NT2/D1 (cell line): ENCODE results near the gene TMEM187.
"Not testable (repeated sequence)": the region's sequence is repeated elsewhere in the genome, so short reads cannot be mapped to it uniquely, and the experiment has no call there.

Experiments used
- DNase-seq: peaks from one replicate; pipeline ENCODE4 v3.0.0-alpha.2; 2011; ENCODE audit warnings: low read depth, low spot score
- H3K27me3 ChIP-seq: 2 replicates; pipeline ENCODE4 v1.6.0; 2011; ENCODE audit warnings: mild to moderate bottlenecking; ENCODE audit not compliant: insufficient read length, insufficient read depth
- H3K36me3 ChIP-seq: 2 replicates; pipeline ENCODE4 v1.6.1; 2011; ENCODE audit warnings: mild to moderate bottlenecking, low read length, mixed read lengths; ENCODE audit not compliant: insufficient read depth, insufficient read length
- H3K4me1 ChIP-seq: 2 replicates; pipeline ENCODE4 v1.5.1; 2011; ENCODE audit not compliant: insufficient read depth, insufficient read length
- H3K4me3 ChIP-seq: 2 replicates; pipeline ENCODE4 v1.5.1; 2011; ENCODE audit warnings: low read depth; ENCODE audit not compliant: insufficient read length
- H3K9ac ChIP-seq: 2 replicates; pipeline ENCODE4 v1.6.0; 2011; ENCODE audit warnings: low read depth; ENCODE audit not compliant: insufficient read length
- H3K9me3 ChIP-seq: 2 replicates; pipeline ENCODE4 v1.5.1; 2011; ENCODE audit warnings: mild to moderate bottlenecking, low read length; ENCODE audit not compliant: insufficient read depth
- SUZ12 ChIP-seq: IDR thresholded peaks from 2 replicates; pipeline ENCODE4 v1.6.1; 2011; ENCODE audit not compliant: insufficient read length, insufficient read depth; ENCODE audit errors: extremely low read depth
- YY1 ChIP-seq: IDR thresholded peaks from 2 replicates; pipeline ENCODE4 v1.6.1; 2011; ENCODE audit not compliant: insufficient read length, insufficient read depth
- ZNF274 ChIP-seq: IDR thresholded peaks from 2 replicates; pipeline ENCODE4 v1.6.1; 2011; ENCODE audit warnings: mild to moderate bottlenecking, low read depth, low read length

Gene TMEM187

GRCh38 chrX:153970357-153971123 is 2.0 kb upstream of the TMEM187 start:
- H3K9me3 ChIP-seq = no peaks in the 10 kb centered on the region
- no peaks in the 10 kb centered on the region for H3K27me3 ChIP-seq
- DNase-seq = peak; percentile 32
- H3K36me3 ChIP-seq = peaks cover 29% of the 10 kb centered on the region
- peak overlapping the region; percentile 82 for H3K4me3 ChIP-seq
- H3K4me1 ChIP-seq = peaks cover 5% of the 10 kb centered on the region
- TF ChIP-seq ZNF274 = no peak
- TF ChIP-seq YY1 = peak; percentile 67
- H3K9ac ChIP-seq = peak overlapping the region; percentile 95

DNA sequence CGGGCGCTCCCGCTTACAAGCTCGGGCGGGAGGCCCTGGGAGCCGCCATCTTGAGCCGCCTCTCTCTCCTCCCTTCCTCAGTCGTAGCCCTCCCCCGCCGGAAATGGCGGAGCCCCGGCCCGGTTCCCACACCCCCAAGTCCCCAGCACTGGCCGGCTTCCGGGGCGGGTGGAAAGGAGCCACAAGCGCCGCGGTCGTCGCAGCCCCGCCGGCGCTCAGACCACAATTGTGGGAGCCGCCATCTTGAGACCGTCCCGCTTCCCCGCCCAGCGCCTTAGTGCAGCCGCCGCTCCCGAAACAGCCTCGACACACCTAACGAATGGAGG is 1.5 kb upstream of the TMEM187 start:
- DNase-seq = peak; percentile 36
- H3K4me3 ChIP-seq = peak overlapping the region; percentile 82
- H3K9me3 ChIP-seq = no peaks in the 10 kb centered on the region
- TF ChIP-seq ZNF274 (no peak), YY1 (peak; percentile 6), SUZ12 (no peak)
- peak overlapping the region; percentile 95 for H3K9ac ChIP-seq
- peaks cover 5% of the 10 kb centered on the region for H3K4me1 ChIP-seq
- H3K36me3 ChIP-seq = peaks cover 29% of the 10 kb centered on the region
- no peaks in the 10 kb centered on the region for H3K27me3 ChIP-seq

GRCh38 chrX:153971450-153972367 is 845 bp upstream of the TMEM187 start, which contains the start of gene HCFC1:
HCFC1 (minus strand) TSS chrX:153971818; CDS start chrX:153970840, 978 bp downstream.
- peak within 1 kb of the TSS; percentile 82 for H3K4me3 ChIP-seq
- H3K4me1 ChIP-seq = peaks cover 4% of the 10 kb centered on the region
- peak within 1 kb of the TSS; percentile 95 for H3K9ac ChIP-seq
- H3K9me3 ChIP-seq = no peaks in the 10 kb centered on the region
- peaks cover 29% of the 10 kb centered on the region for H3K36me3 ChIP-seq
- no peaks in the 10 kb centered on the region for H3K27me3 ChIP-seq
- peak; percentile 70 for DNase-seq
- TF ChIP-seq SUZ12 = no peak
- TF ChIP-seq YY1 = peak; percentile 80

- Histone ChIP-seq H3K4me1 (peaks cover 2% of the 10 kb centered on the region), H3K9me3 (no peaks in the 10 kb centered on the region), H3K9ac (peak overlapping the region; percentile 81), H3K4me3 (peak overlapping the region; percentile 45), H3K36me3 (peaks cover 18% of the 10 kb centered on the region), H3K27me3 (no peaks in the 10 kb centered on the region)
- no peak for DNase-seq
- TF ChIP-seq ZNF274 = no peak
- no peak for TF ChIP-seq SUZ12
- TF ChIP-seq YY1 = no peak
These were observed 811 bp downstream of the TMEM187 start for GRCh38 chrX:153973127-153974002.

- H3K4me1 ChIP-seq = peaks cover 2% of the 10 kb centered on the region
- H3K36me3 ChIP-seq = peaks cover 10% of the 10 kb centered on the region
- TF ChIP-seq YY1 = no peak
- TF ChIP-seq ZNF274 = no peak
- no peak for TF ChIP-seq SUZ12
- no peaks in the 10 kb centered on the region for H3K27me3 ChIP-seq
- no peaks in the 10 kb centered on the region for H3K9me3 ChIP-seq
- no peak for DNase-seq
- no peak overlapping the region for H3K4me3 ChIP-seq
- H3K9ac ChIP-seq = peak overlapping the region; percentile 81
These were observed 1.6 kb downstream of the TMEM187 start for GRCh38 chrX:153974003-153974725.

- Histone ChIP-seq H3K4me3 (no peak overlapping the region), H3K9ac (no peak overlapping the region), H3K36me3 (peaks cover 4% of the 10 kb centered on the region), H3K27me3 (no peaks in the 10 kb centered on the region), H3K4me1 (peaks cover 2% of the 10 kb centered on the region), H3K9me3 (no peaks in the 10 kb centered on the region)
- TF ChIP-seq SUZ12 = no peak
- no peak for TF ChIP-seq ZNF274
- no peak for TF ChIP-seq YY1
- no peak for DNase-seq
These were observed 2.3 kb downstream of the TMEM187 start for GRCh38 chrX:153974726-153975286.

DNA sequence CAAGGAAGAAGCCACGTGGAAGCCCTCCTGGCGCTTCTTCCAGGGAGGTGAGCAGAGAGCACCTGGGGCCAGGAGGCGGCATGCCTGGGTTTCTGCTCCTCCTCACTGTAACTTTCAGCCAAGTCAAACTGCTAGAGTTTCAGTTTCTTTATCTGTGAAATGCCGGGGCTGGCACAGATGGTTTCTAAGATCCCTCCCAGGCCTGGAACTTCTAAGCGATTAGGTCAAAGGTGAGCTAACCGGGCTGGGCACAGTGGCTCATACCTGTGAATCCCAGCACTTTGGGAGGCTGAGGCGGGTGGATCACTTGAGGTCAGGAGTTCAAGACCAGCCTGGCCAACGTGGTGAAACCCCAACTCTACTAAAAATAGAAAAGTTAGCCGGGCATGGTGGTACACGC is 7.8 kb downstream of the TMEM187 start:
- not testable (repeated sequence) for H3K9me3 ChIP-seq, H3K4me1 ChIP-seq

More for the DNA sequence above, 7.8 kb downstream of the TMEM187 start:
- not testable (repeated sequence) for H3K9ac ChIP-seq, H3K27me3 ChIP-seq, DNase-seq, H3K36me3 ChIP-seq, H3K4me3 ChIP-seq
